Neural cell (in vitro differentiated cells): ENCODE results near the gene KCNJ12.

ENCODE experiments used
- EP300 ChIP-seq: fragments of 450-650 bp; conservative IDR thresholded peaks from 2 replicates; pipeline ENCODE4 v1.6.1; 2014; ENCODE audit warnings: antibody characterized with exemption, mild to moderate bottlenecking, moderate library complexity; ENCODE audit not compliant: poor library complexity, severe bottlenecking
- EZH2 ChIP-seq: fragments of 200-600, 300-800 bp; shearing (Covaris generic), sonication (generic); IDR thresholded peaks from 2 replicates; pipeline ENCODE4 v1.6.1; 2014; ENCODE audit warnings: antibody characterized with exemption, low read length, borderline replicate concordance, mild to moderate bottlenecking; ENCODE audit not compliant: insufficient read depth, poor library complexity, severe bottlenecking
- POLR2AphosphoS5 ChIP-seq: IDR thresholded peaks from 2 replicates; pipeline ENCODE4 v1.6.1; 2012
- SMC3 ChIP-seq: fragments of 450-650 bp; conservative IDR thresholded peaks from 2 replicates; pipeline ENCODE4 v1.6.1; 2014; ENCODE audit warnings: antibody characterized with exemption, mild to moderate bottlenecking, moderate library complexity; ENCODE audit not compliant: poor library complexity
- TAF1 ChIP-seq: IDR thresholded peaks from 2 replicates; pipeline ENCODE4 v1.6.1; 2012; ENCODE audit warnings: low read depth
- TF ChIP-seq, protein P1 (sequence below): IDR thresholded peaks from 2 replicates; pipeline ENCODE4 v1.6.1; 2012; ENCODE audit warnings: borderline replicate concordance
- TF ChIP-seq, protein P2 (sequence below): fragments of 450-650 bp; IDR thresholded peaks from 2 replicates; pipeline ENCODE4 v1.5.1; 2014; ENCODE audit warnings: antibody characterized with exemption, mild to moderate bottlenecking, moderate library complexity; ENCODE audit not compliant: poor library complexity, severe bottlenecking

DNA sequence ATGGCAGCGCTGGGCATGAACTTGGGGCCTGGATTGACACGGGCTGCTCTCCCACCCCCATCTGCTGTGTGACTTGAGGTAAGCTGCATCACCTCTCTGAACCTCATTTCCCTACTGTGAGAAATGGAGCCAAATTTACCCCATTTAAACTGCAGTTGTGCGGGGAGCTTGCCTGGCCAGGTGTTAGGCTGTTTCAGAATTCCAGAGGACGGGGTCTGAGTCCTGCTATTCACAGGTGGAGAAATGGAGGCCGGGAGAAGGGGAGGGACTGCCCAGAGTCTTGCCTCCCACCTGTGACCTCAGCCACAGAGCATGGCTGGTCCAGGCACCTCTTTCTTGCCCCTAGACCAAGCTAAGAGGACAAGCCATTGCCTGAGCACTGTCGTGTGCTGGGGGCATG lies 12.8 kb downstream of the KCNJ12 start:
- TF ChIP-seq EP300 (no peak), POLR2AphosphoS5 (no peak), EZH2 (no peak), SMC3 (no peak), TAF1 (no peak)
- TF ChIP-seq, protein P1, sequence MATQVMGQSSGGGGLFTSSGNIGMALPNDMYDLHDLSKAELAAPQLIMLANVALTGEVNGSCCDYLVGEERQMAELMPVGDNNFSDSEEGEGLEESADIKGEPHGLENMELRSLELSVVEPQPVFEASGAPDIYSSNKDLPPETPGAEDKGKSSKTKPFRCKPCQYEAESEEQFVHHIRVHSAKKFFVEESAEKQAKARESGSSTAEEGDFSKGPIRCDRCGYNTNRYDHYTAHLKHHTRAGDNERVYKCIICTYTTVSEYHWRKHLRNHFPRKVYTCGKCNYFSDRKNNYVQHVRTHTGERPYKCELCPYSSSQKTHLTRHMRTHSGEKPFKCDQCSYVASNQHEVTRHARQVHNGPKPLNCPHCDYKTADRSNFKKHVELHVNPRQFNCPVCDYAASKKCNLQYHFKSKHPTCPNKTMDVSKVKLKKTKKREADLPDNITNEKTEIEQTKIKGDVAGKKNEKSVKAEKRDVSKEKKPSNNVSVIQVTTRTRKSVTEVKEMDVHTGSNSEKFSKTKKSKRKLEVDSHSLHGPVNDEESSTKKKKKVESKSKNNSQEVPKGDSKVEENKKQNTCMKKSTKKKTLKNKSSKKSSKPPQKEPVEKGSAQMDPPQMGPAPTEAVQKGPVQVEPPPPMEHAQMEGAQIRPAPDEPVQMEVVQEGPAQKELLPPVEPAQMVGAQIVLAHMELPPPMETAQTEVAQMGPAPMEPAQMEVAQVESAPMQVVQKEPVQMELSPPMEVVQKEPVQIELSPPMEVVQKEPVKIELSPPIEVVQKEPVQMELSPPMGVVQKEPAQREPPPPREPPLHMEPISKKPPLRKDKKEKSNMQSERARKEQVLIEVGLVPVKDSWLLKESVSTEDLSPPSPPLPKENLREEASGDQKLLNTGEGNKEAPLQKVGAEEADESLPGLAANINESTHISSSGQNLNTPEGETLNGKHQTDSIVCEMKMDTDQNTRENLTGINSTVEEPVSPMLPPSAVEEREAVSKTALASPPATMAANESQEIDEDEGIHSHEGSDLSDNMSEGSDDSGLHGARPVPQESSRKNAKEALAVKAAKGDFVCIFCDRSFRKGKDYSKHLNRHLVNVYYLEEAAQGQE: no peak
- TF ChIP-seq, protein P2, sequence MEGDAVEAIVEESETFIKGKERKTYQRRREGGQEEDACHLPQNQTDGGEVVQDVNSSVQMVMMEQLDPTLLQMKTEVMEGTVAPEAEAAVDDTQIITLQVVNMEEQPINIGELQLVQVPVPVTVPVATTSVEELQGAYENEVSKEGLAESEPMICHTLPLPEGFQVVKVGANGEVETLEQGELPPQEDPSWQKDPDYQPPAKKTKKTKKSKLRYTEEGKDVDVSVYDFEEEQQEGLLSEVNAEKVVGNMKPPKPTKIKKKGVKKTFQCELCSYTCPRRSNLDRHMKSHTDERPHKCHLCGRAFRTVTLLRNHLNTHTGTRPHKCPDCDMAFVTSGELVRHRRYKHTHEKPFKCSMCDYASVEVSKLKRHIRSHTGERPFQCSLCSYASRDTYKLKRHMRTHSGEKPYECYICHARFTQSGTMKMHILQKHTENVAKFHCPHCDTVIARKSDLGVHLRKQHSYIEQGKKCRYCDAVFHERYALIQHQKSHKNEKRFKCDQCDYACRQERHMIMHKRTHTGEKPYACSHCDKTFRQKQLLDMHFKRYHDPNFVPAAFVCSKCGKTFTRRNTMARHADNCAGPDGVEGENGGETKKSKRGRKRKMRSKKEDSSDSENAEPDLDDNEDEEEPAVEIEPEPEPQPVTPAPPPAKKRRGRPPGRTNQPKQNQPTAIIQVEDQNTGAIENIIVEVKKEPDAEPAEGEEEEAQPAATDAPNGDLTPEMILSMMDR: no peak
